ENCODE results near the gene RAB3C.

DNA sequence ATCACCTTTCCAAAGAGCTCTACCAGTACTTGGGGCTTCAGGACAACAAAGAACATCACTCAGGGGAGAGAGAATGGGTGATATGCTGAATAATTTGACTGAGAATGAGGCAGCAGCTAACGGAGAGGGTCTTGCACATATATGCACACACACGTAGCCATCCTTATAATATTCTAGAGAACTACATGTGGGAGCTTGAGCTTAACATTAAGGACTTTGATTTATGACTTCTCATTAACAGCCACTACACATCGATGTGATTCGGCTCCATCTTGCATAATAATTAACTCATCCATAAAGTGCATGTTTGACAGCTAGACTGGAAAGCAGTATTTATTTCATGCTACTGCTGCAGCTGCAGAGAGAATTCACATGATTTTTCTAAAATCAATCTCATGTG lies 163.4 kb downstream of the RAB3C start:
- TF ChIP-seq, protein P1, sequence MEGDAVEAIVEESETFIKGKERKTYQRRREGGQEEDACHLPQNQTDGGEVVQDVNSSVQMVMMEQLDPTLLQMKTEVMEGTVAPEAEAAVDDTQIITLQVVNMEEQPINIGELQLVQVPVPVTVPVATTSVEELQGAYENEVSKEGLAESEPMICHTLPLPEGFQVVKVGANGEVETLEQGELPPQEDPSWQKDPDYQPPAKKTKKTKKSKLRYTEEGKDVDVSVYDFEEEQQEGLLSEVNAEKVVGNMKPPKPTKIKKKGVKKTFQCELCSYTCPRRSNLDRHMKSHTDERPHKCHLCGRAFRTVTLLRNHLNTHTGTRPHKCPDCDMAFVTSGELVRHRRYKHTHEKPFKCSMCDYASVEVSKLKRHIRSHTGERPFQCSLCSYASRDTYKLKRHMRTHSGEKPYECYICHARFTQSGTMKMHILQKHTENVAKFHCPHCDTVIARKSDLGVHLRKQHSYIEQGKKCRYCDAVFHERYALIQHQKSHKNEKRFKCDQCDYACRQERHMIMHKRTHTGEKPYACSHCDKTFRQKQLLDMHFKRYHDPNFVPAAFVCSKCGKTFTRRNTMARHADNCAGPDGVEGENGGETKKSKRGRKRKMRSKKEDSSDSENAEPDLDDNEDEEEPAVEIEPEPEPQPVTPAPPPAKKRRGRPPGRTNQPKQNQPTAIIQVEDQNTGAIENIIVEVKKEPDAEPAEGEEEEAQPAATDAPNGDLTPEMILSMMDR (IDR thresholded peaks at IDR 0.05), result no peak
- no peak for TF ChIP-seq POLR2A (IDR thresholded peaks at IDR 0.05)
